Activated T-cell treated with anti-CD3 and anti-CD28 coated beads, Interleukin-2, amount 50 U/mL, for 24 hours (primary cell): Measurements from ENCODE around the gene SERPINB7.

Experiments
- DNase-seq: peaks from one replicate; pipeline ENCODE4 v3.0.0-alpha.2; 2020
- H3K27ac Mint-ChIP-seq: 2 replicates; pipeline ENCODE4 v1.8.0; 2020; ENCODE audit warnings: mild to moderate bottlenecking, mixed read lengths
- H3K27me3 Mint-ChIP-seq: 2 replicates; pipeline ENCODE4 v1.8.0; 2020; ENCODE audit warnings: mixed read lengths
- H3K36me3 Mint-ChIP-seq: 2 replicates; pipeline ENCODE4 v1.8.0; 2020; ENCODE audit warnings: low read depth, mixed read lengths
- H3K4me1 Mint-ChIP-seq: 2 replicates; pipeline ENCODE4 v1.8.0; 2020; ENCODE audit warnings: low read depth, mixed read lengths
- H3K4me3 Mint-ChIP-seq: 2 replicates; pipeline ENCODE4 v1.8.0; 2020; ENCODE audit warnings: mild to moderate bottlenecking, moderate library complexity, mixed read lengths
- H3K9me3 Mint-ChIP-seq: 2 replicates; pipeline ENCODE4 v1.8.0; 2020; ENCODE audit warnings: mixed read lengths

The SERPINB7 gene

DNA sequence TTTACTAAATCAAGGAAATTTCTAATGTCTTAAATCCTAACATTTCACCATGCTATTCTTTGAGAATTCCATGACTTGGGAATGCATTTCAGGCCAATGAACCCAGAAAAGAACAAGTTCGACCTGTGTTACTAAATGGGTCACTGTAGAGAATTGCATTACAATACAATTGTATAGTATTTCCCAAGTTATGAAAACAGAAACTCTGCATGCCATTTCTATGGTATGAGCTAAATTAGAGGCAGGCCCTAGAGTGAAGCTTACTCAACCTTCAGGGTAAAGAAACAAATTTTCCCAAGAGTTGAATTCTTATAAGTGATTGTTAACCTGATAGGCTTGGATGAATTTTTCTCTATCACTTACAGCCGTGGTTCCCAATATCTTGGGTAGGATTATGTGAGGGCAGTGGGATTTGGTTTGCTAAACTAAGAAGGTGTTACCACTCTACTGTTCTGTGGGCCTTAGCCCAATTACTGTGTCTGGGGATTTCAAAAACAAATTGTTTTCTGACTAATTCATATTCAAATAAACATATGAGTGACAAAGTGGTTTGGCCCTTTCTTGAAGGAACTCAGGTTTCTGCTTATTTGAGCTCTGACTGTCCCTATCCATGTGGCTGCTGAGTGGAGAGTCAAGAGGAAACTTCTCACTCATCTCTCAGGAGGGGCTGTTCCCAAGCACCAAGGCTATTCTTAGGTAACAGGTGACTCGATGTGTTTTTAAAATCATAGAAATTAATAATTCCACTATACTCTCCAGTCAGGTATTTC is 11.2 kb upstream of the SERPINB7 start:
- Mint-ChIP-seq H3K9me3 (peaks cover 11% of the 10 kb centered on the region), H3K36me3 (no peaks in the 10 kb centered on the region)
- no peak for DNase-seq

DNA sequence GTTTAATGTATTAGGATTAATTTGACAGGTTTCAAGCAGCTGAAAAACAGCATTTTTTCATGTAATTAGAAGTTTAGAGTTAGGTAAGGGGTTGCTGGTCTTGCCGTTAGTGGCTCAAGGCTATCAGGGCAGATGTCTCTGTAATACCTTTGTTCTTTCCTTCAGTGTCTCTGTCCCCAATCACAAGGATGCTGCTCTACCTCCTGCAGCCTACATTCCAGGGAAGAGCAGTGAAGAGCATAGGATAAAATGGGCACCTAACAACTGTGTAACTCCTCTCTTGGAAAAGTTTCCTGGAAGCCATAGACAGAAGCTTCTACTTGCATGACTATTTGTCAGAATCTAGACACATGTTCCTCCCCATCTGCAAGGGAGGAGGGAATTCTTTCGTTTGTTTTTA is 9.4 kb upstream of the SERPINB7 start:
- no peaks in the 10 kb centered on the region for H3K9me3 Mint-ChIP-seq
- no peak overlapping the region for H3K4me3 Mint-ChIP-seq
- H3K27ac Mint-ChIP-seq = no peak overlapping the region
- H3K27me3 Mint-ChIP-seq = no peaks in the 10 kb centered on the region
- no peaks in the 10 kb centered on the region for H3K36me3 Mint-ChIP-seq
- H3K4me1 Mint-ChIP-seq = no peaks in the 10 kb centered on the region
- DNase-seq = no peak

More for the DNA sequence above, 11.2 kb upstream of the SERPINB7 start:
- H3K27me3 Mint-ChIP-seq = no peaks in the 10 kb centered on the region
- H3K27ac Mint-ChIP-seq = no peak overlapping the region
- H3K4me3 Mint-ChIP-seq = no peak overlapping the region
- H3K4me1 Mint-ChIP-seq = no peaks in the 10 kb centered on the region

DNA sequence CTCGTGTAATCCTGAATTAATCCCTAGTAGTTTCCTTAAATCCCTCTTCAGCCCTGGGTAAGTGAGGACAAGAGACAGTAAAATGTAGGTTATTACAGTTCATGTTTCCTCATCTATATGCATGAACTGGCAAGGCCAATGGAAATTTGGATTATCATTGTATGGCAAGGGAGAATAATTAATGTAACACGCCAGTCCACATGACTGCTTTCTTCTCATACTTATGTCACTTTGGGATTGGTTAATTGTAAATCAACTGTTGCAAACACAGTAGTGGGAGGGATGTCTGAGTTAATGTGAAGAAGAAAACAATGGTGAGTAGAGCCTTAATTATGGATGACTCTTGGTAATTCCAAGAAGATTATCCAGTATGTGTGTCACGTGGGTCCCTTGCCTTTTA is 1.7 kb upstream of the SERPINB7 start:
- Mint-ChIP-seq H3K4me1 (no peaks in the 10 kb centered on the region), H3K27ac (no peak overlapping the region), H3K9me3 (no peaks in the 10 kb centered on the region), H3K4me3 (no peak overlapping the region), H3K36me3 (no peaks in the 10 kb centered on the region), H3K27me3 (peaks cover 5% of the 10 kb centered on the region)
- no peak for DNase-seq

DNA sequence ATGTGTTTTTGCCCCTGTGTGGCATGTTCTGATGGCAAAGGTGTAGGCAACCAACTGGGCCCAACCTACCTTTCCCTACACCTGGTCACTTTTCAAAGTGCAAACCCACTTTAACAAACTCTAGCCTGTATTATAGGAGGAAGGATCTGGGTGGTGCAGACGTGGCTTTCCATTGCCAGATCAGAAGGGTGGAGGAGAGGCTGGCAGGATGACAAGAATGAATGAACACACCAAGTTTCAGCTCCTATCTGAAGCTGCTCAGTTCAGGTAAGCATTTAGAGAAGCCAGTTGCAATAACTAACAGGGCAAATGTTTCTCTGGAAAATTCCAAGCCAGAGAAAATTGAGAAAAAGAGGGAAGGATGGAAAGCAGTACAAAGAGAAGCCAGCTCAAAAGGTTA is 707 bp upstream of the SERPINB7 start:
- no peak overlapping the region for H3K4me3 Mint-ChIP-seq
- no peak for DNase-seq
- no peaks in the 10 kb centered on the region for H3K9me3 Mint-ChIP-seq
- H3K27ac Mint-ChIP-seq = no peak overlapping the region
- no peaks in the 10 kb centered on the region for H3K4me1 Mint-ChIP-seq
- no peaks in the 10 kb centered on the region for H3K36me3 Mint-ChIP-seq
- peaks cover 5% of the 10 kb centered on the region for H3K27me3 Mint-ChIP-seq

DNA sequence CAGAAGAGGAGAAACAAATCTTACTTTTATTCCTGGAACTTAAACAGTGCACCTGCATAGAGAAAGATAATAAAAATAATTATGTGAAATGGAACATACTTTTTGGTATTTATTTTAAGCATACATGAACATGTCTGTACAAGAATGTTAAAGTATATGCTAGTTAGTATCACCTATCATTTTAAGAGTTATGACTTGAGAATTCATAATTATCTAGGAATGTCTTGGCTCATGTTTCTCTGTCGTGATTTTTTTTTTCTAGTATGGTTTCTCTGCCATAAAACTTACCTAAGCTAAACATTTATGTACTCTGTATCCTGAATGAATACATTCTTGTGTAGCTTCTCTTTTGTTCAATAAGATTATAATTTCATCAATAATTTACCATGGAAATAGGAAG is 4.2 kb downstream of the SERPINB7 start:
- Mint-ChIP-seq H3K4me1 (no peaks in the 10 kb centered on the region), H3K27me3 (peaks cover 5% of the 10 kb centered on the region), H3K27ac (no peak overlapping the region), H3K36me3 (no peaks in the 10 kb centered on the region), H3K9me3 (no peaks in the 10 kb centered on the region), H3K4me3 (no peak overlapping the region)
- no peak for DNase-seq

DNA sequence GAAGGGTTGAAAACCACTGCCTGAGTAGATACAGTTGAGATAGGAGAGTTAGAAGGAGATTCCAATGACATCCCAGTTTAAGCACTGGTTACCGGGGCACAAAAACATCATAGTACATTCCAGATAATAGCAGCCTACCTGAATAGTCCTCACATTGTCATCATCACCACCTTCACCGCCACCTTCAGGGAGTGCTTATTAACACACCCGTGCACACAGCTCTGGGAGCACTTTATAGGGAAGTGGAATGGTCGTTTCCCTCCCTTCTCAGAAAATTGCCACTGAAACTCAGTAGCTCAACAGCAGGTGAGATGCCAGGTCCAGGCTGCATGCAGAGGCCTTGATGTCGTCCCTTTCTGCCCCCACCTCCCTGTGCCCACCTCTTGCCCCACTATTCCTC is 8.2 kb downstream of the SERPINB7 start:
- Mint-ChIP-seq H3K36me3 (no peaks in the 10 kb centered on the region), H3K4me1 (peaks cover 3% of the 10 kb centered on the region), H3K4me3 (no peak overlapping the region), H3K9me3 (peaks cover 2% of the 10 kb centered on the region), H3K27ac (no peak overlapping the region), H3K27me3 (peaks cover 3% of the 10 kb centered on the region)
- DNase-seq = no peak

DNA sequence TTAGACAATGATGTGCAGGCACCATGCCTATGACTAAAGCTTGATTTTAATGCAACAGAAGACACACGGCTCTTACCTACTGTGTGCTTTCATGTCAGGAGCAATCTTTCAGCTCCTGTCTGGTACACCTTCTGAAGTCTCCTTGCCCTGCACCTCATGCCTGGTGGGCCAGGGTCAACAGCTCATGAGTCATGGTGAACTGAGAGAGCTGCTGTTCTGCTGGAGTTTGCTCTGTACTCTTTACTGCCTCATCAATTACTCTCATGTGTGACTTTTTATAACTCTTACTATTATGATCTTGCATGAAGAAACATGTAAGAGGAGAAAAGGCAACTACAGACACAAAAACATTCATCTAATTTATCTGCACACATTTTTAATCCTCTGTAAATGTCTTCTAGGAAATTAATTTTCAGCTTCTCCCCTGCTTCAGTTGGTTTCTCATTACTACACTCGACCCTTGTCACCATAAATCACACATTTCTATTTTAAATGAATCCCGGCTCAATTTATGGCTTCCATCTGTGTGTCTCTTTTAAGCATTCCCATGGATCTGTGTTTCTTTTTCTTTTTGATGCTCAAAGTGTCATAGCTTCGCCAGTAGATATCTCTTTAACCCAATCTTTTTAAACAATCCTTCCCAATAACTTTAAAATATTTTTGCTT is 9.7 kb downstream of the SERPINB7 start:
- H3K4me3 Mint-ChIP-seq = no peak overlapping the region
- H3K27ac Mint-ChIP-seq = no peak overlapping the region
- H3K9me3 Mint-ChIP-seq = peaks cover 2% of the 10 kb centered on the region
- peaks cover 10% of the 10 kb centered on the region for H3K4me1 Mint-ChIP-seq
- DNase-seq = no peak
- H3K27me3 Mint-ChIP-seq = peaks cover 3% of the 10 kb centered on the region
- no peaks in the 10 kb centered on the region for H3K36me3 Mint-ChIP-seq

DNA sequence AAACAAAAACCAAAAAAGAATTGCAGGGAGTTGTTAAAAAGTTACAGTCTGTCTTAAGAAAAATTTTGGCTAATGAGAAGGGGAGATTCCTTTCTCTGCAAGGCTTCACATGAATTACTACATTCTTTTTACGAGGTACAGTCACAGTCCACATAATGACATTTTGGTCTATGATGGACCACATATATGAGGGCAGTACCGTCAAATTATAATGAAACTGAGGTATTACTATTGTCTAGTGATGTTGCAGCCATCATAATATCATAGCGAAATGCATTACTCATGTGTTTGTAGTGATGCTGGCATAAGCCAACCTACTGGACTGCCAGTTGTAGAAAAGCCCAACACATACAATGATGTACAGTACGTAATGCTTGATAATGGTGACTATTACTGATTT is 12.5 kb downstream of the SERPINB7 start:
- no peak for DNase-seq
- H3K27ac Mint-ChIP-seq = no peak overlapping the region
- H3K36me3 Mint-ChIP-seq = no peaks in the 10 kb centered on the region
- no peak overlapping the region for H3K4me3 Mint-ChIP-seq
- H3K9me3 Mint-ChIP-seq = peaks cover 2% of the 10 kb centered on the region
- H3K4me1 Mint-ChIP-seq = peaks cover 10% of the 10 kb centered on the region
- no peaks in the 10 kb centered on the region for H3K27me3 Mint-ChIP-seq

DNA sequence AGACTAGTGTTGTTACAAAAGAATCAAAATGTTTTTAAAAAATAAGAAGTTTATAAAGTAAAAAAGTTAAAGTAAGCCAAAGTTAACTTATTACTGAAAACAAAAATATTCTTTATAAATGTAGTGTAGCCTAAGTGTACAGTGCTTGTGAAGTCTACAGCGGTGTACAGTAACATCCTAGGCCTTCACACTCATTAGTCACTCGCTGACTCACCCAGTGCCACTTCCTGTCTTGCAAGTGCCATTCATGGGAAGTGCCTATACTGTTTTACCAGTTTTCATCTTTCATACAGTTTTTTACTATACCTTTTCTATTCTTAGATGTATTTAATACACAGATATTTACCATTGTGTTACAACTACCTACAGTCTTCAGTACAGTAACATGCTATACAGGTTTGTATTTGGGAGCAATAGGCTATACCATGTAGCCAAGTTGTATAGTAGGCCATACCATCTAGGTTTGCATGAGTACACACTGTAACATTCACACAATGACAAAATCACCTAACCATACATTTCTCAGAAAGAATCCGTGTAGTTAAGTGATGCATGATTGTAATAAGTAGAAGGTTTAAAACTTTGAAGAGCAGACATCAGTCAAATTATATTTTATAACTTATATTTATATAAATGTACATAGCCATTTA is 13.4 kb downstream of the SERPINB7 start:
- H3K4me3 Mint-ChIP-seq = no peak overlapping the region
- peaks cover 2% of the 10 kb centered on the region for H3K9me3 Mint-ChIP-seq
- no peak overlapping the region for H3K27ac Mint-ChIP-seq
- DNase-seq = peak; percentile 42
- peaks cover 3% of the 10 kb centered on the region for H3K27me3 Mint-ChIP-seq
- H3K36me3 Mint-ChIP-seq = no peaks in the 10 kb centered on the region
- peaks cover 10% of the 10 kb centered on the region for H3K4me1 Mint-ChIP-seq

DNA sequence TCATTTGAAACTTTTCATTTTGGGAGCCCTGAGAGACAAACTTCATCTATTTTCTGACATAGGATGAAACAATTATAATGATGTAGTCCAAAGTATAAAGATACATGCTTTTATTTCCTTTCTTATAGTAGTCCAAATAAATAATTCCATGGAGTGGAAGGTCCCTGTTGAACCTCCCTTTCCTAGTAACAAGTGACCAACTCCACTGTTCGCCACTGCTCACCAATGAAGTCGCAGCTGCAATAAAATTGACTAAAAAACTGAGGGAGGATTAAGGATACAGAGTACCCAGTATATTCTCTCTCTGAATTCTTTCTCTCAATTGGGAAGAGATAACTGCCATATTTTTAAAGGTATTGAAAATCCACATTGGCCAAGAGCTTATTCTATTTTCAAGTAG is 14.1 kb downstream of the SERPINB7 start:
- H3K4me1 Mint-ChIP-seq = peaks cover 10% of the 10 kb centered on the region
- H3K9me3 Mint-ChIP-seq = peaks cover 2% of the 10 kb centered on the region
- H3K4me3 Mint-ChIP-seq = no peak overlapping the region
- no peak for DNase-seq
- no peaks in the 10 kb centered on the region for H3K36me3 Mint-ChIP-seq
- H3K27ac Mint-ChIP-seq = peak overlapping the region; percentile 29
- H3K27me3 Mint-ChIP-seq = peaks cover 3% of the 10 kb centered on the region

DNA sequence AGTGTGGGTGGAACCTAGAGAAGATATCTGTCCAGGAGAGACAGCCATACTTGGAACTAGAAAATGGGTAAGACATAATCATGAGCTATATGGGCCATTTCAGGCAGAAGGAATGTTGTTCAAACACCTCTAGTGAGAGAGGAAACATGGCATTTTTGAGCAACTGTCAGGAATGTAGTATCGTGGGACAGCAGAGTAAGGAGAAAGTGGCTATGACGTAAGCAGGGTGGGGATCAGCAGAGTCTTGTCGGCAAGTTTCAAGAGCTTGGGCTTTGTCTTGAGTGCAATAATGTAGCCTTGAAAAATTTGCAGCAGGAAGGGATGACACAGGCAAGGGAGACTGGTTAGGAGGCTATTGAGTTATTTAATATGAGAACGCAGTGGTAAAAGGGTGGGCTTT is 20.4 kb downstream of the SERPINB7 start:
- H3K27ac Mint-ChIP-seq = no peak overlapping the region
- no peak for DNase-seq
- H3K27me3 Mint-ChIP-seq = peaks cover 3% of the 10 kb centered on the region
- H3K4me3 Mint-ChIP-seq = no peak overlapping the region
- H3K9me3 Mint-ChIP-seq = no peaks in the 10 kb centered on the region
- no peaks in the 10 kb centered on the region for H3K4me1 Mint-ChIP-seq
- no peaks in the 10 kb centered on the region for H3K36me3 Mint-ChIP-seq

DNA sequence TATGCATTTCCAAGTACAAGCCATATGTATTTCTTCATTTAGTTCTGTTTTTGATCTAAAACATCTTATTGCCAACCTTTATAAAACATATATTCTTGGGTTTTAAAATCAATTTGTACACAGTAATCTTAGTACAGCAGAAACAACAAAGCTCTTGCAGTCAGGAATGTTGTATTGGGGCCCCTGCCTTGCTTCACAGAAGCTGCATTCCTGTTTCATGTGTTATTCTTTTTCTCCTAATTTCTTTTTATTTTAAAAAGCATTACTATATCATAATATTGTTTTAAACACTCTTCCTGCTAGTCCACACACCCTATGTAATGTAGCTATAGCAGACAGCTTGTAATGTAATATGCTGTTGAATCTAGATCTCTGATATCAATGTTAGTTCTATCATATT is 24.0 kb downstream of the SERPINB7 start:
- no peaks in the 10 kb centered on the region for H3K27me3 Mint-ChIP-seq
- no peak for DNase-seq

DNA sequence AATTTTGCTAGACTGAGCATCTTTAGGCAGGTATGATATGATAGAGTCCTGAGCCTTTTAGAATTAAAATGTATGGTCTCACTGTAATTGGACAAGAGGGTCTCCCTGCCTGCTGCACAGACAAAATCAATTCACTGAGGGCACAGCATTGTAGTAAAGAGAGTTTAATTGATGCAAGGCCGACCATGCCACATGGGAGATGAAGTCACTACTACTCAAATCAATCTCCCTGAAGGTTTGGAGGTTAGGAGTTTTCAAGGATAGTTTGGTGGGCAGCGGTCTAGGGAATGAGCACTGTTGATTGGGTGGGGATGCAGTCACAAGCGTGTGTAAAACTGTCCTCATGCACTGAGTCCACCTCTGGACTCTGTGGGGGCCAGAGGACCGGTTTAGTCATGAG is 26.1 kb downstream of the SERPINB7 start:
- Mint-ChIP-seq H3K4me1 (no peaks in the 10 kb centered on the region), H3K27me3 (no peaks in the 10 kb centered on the region), H3K27ac (no peak overlapping the region), H3K9me3 (no peaks in the 10 kb centered on the region), H3K36me3 (no peaks in the 10 kb centered on the region), H3K4me3 (no peak overlapping the region)
- DNase-seq = no peak

More for the DNA sequence above, 24.0 kb downstream of the SERPINB7 start:
- Mint-ChIP-seq H3K27ac (no peak overlapping the region), H3K4me1 (no peaks in the 10 kb centered on the region), H3K36me3 (no peaks in the 10 kb centered on the region), H3K9me3 (no peaks in the 10 kb centered on the region), H3K4me3 (no peak overlapping the region)

DNA sequence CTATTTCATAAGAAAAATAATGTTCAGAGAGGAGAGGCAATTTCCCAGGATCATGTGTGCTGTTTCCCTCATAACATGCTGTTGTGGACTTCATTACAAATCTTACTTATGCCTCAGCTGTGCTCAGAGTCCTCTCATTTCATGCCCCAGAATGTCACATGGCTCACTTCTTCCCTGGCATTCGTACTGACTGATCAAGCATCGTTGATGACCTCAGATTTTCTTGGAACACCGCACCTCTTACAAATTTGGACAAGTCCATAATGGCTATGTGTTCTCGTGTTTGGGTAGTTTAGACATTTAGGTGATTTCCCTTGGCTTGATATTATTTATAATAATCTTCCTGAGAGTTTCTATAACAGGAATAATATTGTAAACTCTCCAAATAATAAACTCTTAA is 32.9 kb downstream of the SERPINB7 start:
- no peaks in the 10 kb centered on the region for H3K4me1 Mint-ChIP-seq
- no peaks in the 10 kb centered on the region for H3K9me3 Mint-ChIP-seq
- H3K4me3 Mint-ChIP-seq = no peak overlapping the region
- no peaks in the 10 kb centered on the region for H3K36me3 Mint-ChIP-seq
- H3K27ac Mint-ChIP-seq = no peak overlapping the region
- no peak for DNase-seq
- peaks cover 11% of the 10 kb centered on the region for H3K27me3 Mint-ChIP-seq

DNA sequence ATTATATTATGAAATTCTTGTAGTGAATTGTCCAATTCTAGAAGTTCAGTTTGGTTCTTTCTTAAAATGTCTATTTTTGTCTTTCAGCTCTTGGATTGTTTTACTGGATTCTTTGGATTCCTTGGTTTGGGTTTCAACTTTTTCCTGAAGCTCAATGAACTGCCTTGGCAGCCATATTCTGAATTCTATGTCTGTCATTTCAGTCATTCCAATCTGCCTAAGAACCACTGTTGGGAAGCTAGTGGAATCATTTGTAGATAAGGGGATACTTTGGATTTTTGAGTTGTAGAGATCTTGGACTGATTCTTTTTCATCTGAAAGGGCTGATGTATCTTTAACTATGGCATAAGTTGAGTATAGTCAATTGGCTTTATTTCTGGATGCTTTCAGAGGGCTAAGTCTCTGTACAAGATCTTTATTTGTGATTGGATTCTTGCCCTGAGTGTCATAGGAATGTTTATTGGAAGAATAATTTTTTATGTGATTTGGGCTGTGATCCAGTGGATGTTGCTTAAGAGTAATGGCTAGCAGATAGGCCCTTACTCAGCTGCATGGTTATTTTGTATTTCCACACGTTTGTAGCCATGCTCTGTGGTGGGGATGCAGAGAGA is 42.3 kb downstream of the SERPINB7 start:
- DNase-seq = no peak
- Mint-ChIP-seq H3K4me3 (no peak overlapping the region), H3K4me1 (no peaks in the 10 kb centered on the region)

More for the DNA sequence above, 42.3 kb downstream of the SERPINB7 start:
- Mint-ChIP-seq H3K9me3 (peaks cover 15% of the 10 kb centered on the region), H3K27me3 (peaks cover 40% of the 10 kb centered on the region), H3K27ac (no peak overlapping the region), H3K36me3 (no peaks in the 10 kb centered on the region)
